Ectodermal cell (in vitro differentiated cells): ENCODE results near the gene TREML4.

Experiments
- H3K27ac ChIP-seq: 2 replicates; pipeline ENCODE4 v1.7.0; 2013; ENCODE audit warnings: mild to moderate bottlenecking, low read depth, low read length; ENCODE audit not compliant: insufficient read depth, poor library complexity, severe bottlenecking
- H3K27me3 ChIP-seq: 2 replicates; pipeline ENCODE4 v1.7.0; 2013; ENCODE audit warnings: mild to moderate bottlenecking, low read length; ENCODE audit not compliant: insufficient read depth, control insufficient read depth, poor library complexity, severe bottlenecking
- H3K36me3 ChIP-seq: one replicate; pipeline ENCODE4 v1.7.0; 2013; ENCODE audit warnings: low read length; ENCODE audit not compliant: control insufficient read depth, insufficient read depth
- H3K4me1 ChIP-seq: one replicate; pipeline ENCODE4 v1.7.0; 2013; ENCODE audit warnings: low read length; ENCODE audit not compliant: control insufficient read depth, insufficient read depth
- H3K4me3 ChIP-seq: 2 replicates; pipeline ENCODE4 v1.7.0; 2013; ENCODE audit warnings: low read depth, low read length, control low read depth; ENCODE audit not compliant: insufficient read depth
- H3K9me3 ChIP-seq: 2 replicates; pipeline ENCODE4 v1.7.0; 2013; ENCODE audit warnings: mild to moderate bottlenecking, low read length, moderate library complexity; ENCODE audit not compliant: control insufficient read depth
- WGBS, 2 experiments: methylation state at CpG; one replicate each; pipeline ENCODE4 v1.1.7; 2013; ENCODE audit warnings: missing lambda C conversion rate in 2 of 2; 5-methylcytosine and 5-hydroxymethylcytosine counted together

Gene TREML4

GRCh38 chr6:41252401-41253169 lies 24.4 kb downstream of the TREML4 start:
- Histone ChIP-seq H3K27ac (no peak overlapping the region), H3K4me3 (no peak overlapping the region), H3K27me3 (no peaks in the 10 kb centered on the region), H3K9me3 (no peaks in the 10 kb centered on the region), H3K36me3 (no peaks in the 10 kb centered on the region), H3K4me1 (no peaks in the 10 kb centered on the region)
- 74 to 75% methylated on average over 3 of the region's 3 CpGs for WGBS, 2 experiments

GRCh38 chr6:41255110-41255509 lies 27.0 kb downstream of the TREML4 start:
- no peak overlapping the region for H3K27ac ChIP-seq
- no peak overlapping the region for H3K4me3 ChIP-seq
- H3K27me3 ChIP-seq: no peaks in the 10 kb centered on the region
- peaks cover 7% of the 10 kb centered on the region for H3K4me1 ChIP-seq
- H3K9me3 ChIP-seq: no peaks in the 10 kb centered on the region
- no peaks in the 10 kb centered on the region for H3K36me3 ChIP-seq

GRCh38 chr6:41255638-41256246 lies 27.6 kb downstream of the TREML4 start:
- Histone ChIP-seq H3K9me3 (no peaks in the 10 kb centered on the region), H3K4me3 (no peak overlapping the region), H3K36me3 (no peaks in the 10 kb centered on the region), H3K27ac (no peak overlapping the region), H3K27me3 (no peaks in the 10 kb centered on the region), H3K4me1 (peaks cover 7% of the 10 kb centered on the region)
- 87 to 89% methylated on average over 5 of the region's 5 CpGs for WGBS, 2 experiments

GRCh38 chr6:41256383-41256782 lies 28.2 kb downstream of the TREML4 start:
- Histone ChIP-seq H3K9me3 (no peaks in the 10 kb centered on the region), H3K36me3 (no peaks in the 10 kb centered on the region)
- 83 to 92% methylated on average over 1 of the region's 1 CpG for WGBS, 2 experiments

GRCh38 chr6:41257369-41258195 lies 29.4 kb downstream of the TREML4 start:
- H3K4me1 ChIP-seq: peaks cover 7% of the 10 kb centered on the region
- no peak overlapping the region for H3K4me3 ChIP-seq
- WGBS, 2 experiments: 98 to 100% methylated on average over 1 to 2 of the region's 2 CpGs
- no peaks in the 10 kb centered on the region for H3K36me3 ChIP-seq
- H3K9me3 ChIP-seq: no peaks in the 10 kb centered on the region
- no peak overlapping the region for H3K27ac ChIP-seq
- no peaks in the 10 kb centered on the region for H3K27me3 ChIP-seq

More at GRCh38 chr6:41256383-41256782, 28.2 kb downstream of the TREML4 start:
- Histone ChIP-seq H3K27ac (no peak overlapping the region), H3K4me1 (peaks cover 7% of the 10 kb centered on the region), H3K4me3 (no peak overlapping the region), H3K27me3 (no peaks in the 10 kb centered on the region)

GRCh38 chr6:41258196-41258493 lies 30.0 kb downstream of the TREML4 start:
- 85 to 93% methylated on average over 1 of the region's 1 CpG for WGBS, 2 experiments
- no peaks in the 10 kb centered on the region for H3K27me3 ChIP-seq
- peaks cover 7% of the 10 kb centered on the region for H3K4me1 ChIP-seq
- no peak overlapping the region for H3K27ac ChIP-seq
- H3K4me3 ChIP-seq: no peak overlapping the region
- no peaks in the 10 kb centered on the region for H3K36me3 ChIP-seq
- no peaks in the 10 kb centered on the region for H3K9me3 ChIP-seq

- peaks cover 7% of the 10 kb centered on the region for H3K4me1 ChIP-seq
- H3K27ac ChIP-seq: no peak overlapping the region
- H3K4me3 ChIP-seq: no peak overlapping the region
- no peaks in the 10 kb centered on the region for H3K36me3 ChIP-seq
- WGBS, 2 experiments: 85 to 91% methylated on average over 2 of the region's 2 CpGs
- H3K27me3 ChIP-seq: no peaks in the 10 kb centered on the region
- H3K9me3 ChIP-seq: no peaks in the 10 kb centered on the region
These were observed 34.3 kb downstream of the TREML4 start for GRCh38 chr6:41262401-41262800.

- Histone ChIP-seq H3K4me3 (no peak overlapping the region), H3K27ac (no peak overlapping the region), H3K9me3 (no peaks in the 10 kb centered on the region), H3K27me3 (no peaks in the 10 kb centered on the region), H3K36me3 (no peaks in the 10 kb centered on the region), H3K4me1 (peaks cover under 1% of the 10 kb centered on the region)
- WGBS, 2 experiments: no CpG with 5 or more reads among the region's 1 CpG
These were observed 35.1 kb downstream of the TREML4 start for GRCh38 chr6:41263267-41263666.

GRCh38 chr6:41266541-41266940 lies 38.4 kb downstream of the TREML4 start:
- no peaks in the 10 kb centered on the region for H3K36me3 ChIP-seq
- H3K9me3 ChIP-seq: no peaks in the 10 kb centered on the region
- no peaks in the 10 kb centered on the region for H3K27me3 ChIP-seq
- H3K27ac ChIP-seq: no peak overlapping the region
- no peak overlapping the region for H3K4me3 ChIP-seq
- H3K4me1 ChIP-seq: no peaks in the 10 kb centered on the region

GRCh38 chr6:41268478-41268877 lies 40.3 kb downstream of the TREML4 start:
- Histone ChIP-seq H3K27me3 (no peaks in the 10 kb centered on the region), H3K27ac (no peak overlapping the region), H3K36me3 (no peaks in the 10 kb centered on the region), H3K9me3 (no peaks in the 10 kb centered on the region), H3K4me1 (no peaks in the 10 kb centered on the region), H3K4me3 (no peak overlapping the region)
